BJ (cell line): ENCODE data around the gene KRTAP20-2. TPM values are rescaled to one million over a fixed set of nuclear protein-coding genes. Genes with fewer than 3 reads are reported as not detected.

ENCODE experiments used
- CTCF ChIA-PET: fragments of 350-600 bp; formaldehyde crosslinking; extraction: SDS; loops from one replicate; lab custom pipeline; 2021; ENCODE audit warnings: antibody characterized with exemption, inconsistent platforms; lab: Yijun Ruan, JAX
- POLR2A ChIA-PET: fragments of 300-600 bp; sonication (Branson Sonifier 250); formaldehyde crosslinking; extraction: SDS; loops from one replicate; lab custom pipeline; 2021; ENCODE audit warnings: antibody characterized with exemption; lab: Charles Lee
- DNase-seq: peaks from one replicate; pipeline ENCODE4 v3.0.0-alpha.2; 2011; ENCODE audit warnings: low read depth
- H3K27me3 ChIP-seq: 2 replicates; pipeline ENCODE4 v1.6.0; 2011; ENCODE audit warnings: low read length; ENCODE audit not compliant: control insufficient read depth, insufficient read depth
- H3K36me3 ChIP-seq: 2 replicates; pipeline ENCODE4 v1.5.1; 2011; ENCODE audit warnings: low read length; ENCODE audit not compliant: control insufficient read depth, insufficient read depth
- H3K4me3 ChIP-seq: 2 replicates; pipeline ENCODE4 v1.5.1; 2011; ENCODE audit warnings: low read depth, mild to moderate bottlenecking, control low read depth, low read length
- polyA minus RNA-seq: library from RNA; depleted of rRNA, polyadenylated mRNA; stranded (reverse); fragments of >200 nt; gene quantifications from 2 replicates; pipeline ENCODE4 v1.2.3, GENCODE V29; 2011; rRNA and poly(A)+ RNA removed
- polyA plus RNA-seq: library from polyadenylated mRNA; depleted of rRNA; stranded (reverse); fragments of >200 nt; gene quantifications from 2 replicates; pipeline ENCODE4 v1.2.3, GENCODE V29; 2011; rRNA removed
- TF ChIP-seq, protein P1 (sequence below): IDR thresholded peaks from 2 replicates; pipeline ENCODE4 v1.5.1; 2011; ENCODE audit warnings: low read depth, mild to moderate bottlenecking, control low read depth, inconsistent platforms, low read length, moderate library complexity; ENCODE audit not compliant: insufficient read depth

KRTAP20-2 gene
- polyA plus RNA-seq (not detected in 2 replicates), polyA minus RNA-seq (not detected in 2 replicates)

GRCh38 chr21:30634906-30635305 is at the start of gene KRTAP20-2:
KRTAP20-2 (plus strand) TSS chr21:30635206; CDS start chr21:30635264, 58 bp downstream.
- POLR2A ChIA-PET = no interaction called here
- CTCF ChIA-PET = no interaction called here
- H3K27me3 ChIP-seq = no peaks in the 10 kb centered on the region
- DNase-seq = no peak
- TF ChIP-seq, protein P1, sequence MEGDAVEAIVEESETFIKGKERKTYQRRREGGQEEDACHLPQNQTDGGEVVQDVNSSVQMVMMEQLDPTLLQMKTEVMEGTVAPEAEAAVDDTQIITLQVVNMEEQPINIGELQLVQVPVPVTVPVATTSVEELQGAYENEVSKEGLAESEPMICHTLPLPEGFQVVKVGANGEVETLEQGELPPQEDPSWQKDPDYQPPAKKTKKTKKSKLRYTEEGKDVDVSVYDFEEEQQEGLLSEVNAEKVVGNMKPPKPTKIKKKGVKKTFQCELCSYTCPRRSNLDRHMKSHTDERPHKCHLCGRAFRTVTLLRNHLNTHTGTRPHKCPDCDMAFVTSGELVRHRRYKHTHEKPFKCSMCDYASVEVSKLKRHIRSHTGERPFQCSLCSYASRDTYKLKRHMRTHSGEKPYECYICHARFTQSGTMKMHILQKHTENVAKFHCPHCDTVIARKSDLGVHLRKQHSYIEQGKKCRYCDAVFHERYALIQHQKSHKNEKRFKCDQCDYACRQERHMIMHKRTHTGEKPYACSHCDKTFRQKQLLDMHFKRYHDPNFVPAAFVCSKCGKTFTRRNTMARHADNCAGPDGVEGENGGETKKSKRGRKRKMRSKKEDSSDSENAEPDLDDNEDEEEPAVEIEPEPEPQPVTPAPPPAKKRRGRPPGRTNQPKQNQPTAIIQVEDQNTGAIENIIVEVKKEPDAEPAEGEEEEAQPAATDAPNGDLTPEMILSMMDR = no peak
- H3K36me3 ChIP-seq = no peaks in the 10 kb centered on the region
- H3K4me3 ChIP-seq = no peak within 1 kb of the TSS

DNA sequence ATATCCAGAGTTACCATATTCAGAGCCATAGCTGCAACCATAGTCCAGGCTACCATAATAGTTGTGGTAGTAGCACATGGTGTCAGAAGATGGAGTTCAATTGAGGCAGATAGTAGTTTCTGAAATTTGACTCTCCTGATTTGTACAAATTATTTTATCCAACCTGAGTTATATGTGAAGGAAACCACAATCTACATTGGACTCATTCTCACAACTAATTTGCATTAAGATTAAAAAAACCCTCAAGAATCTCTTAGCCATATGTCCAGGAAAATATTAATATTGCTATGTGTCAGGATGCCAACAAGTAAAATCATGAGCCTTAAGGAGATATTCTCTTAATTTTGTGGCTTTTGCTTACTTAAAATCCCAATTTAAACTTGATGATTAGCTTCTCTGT is 44.7 kb upstream of the KRTAP20-2 start, which contains the start of gene KRTAP22-2:
Gene KRTAP22-2 (minus strand): TSS at position 101 of the 400 bp plus-strand sequence.
- TF ChIP-seq, protein P1 = no peak
- no peak for DNase-seq
- ChIA-PET CTCF (no interaction called here), POLR2A (no interaction called here)
- no peak within 1 kb of the TSS for H3K4me3 ChIP-seq
- no peaks in the 10 kb centered on the region for H3K36me3 ChIP-seq
- H3K27me3 ChIP-seq = no peaks in the 10 kb centered on the region

GRCh38 chr21:30592140-30592539 is 42.9 kb upstream of the KRTAP20-2 start, which contains the start of gene KRTAP6-3:
KRTAP6-3 (plus strand) TSS chr21:30592440; CDS start chr21:30592446, 6 bp downstream.
- CTCF ChIA-PET = no interaction called here
- TF ChIP-seq, protein P1 = no peak
- no peak for DNase-seq
- POLR2A ChIA-PET = no interaction called here
- Histone ChIP-seq H3K36me3 (no peaks in the 10 kb centered on the region), H3K27me3 (no peaks in the 10 kb centered on the region), H3K4me3 (no peak within 1 kb of the TSS)

DNA sequence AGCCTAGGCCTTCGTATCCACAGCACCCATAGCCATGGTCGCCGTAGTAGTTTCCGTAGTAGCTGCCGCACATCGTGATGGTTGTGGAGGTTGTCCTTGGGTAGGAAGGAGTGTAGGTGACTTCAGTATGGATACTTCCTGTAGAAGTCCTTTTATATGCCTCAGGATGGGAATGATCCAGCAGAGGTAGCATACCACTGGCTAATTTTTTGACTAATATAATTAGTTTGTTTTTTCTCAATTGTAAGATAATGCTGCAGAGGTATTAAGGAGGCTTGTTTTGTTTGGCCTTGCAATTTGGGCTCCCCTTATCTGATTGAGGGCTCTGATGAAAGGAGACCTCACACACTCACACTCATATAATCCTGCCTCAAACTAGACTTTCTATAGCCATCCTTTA is 36.2 kb upstream of the KRTAP20-2 start, which contains the start of gene KRTAP6-2:
Gene KRTAP6-2 (minus strand): TSS at position 101 of the 400 bp plus-strand sequence. CDS start 28 bp downstream, at position 73.
- TF ChIP-seq, protein P1 = no peak
- no peak within 1 kb of the TSS for H3K4me3 ChIP-seq
- no peak for DNase-seq
- H3K36me3 ChIP-seq = no peaks in the 10 kb centered on the region
- ChIA-PET POLR2A (no interaction called here), CTCF (no interaction called here)
- H3K27me3 ChIP-seq = no peaks in the 10 kb centered on the region

GRCh38 chr21:30600787-30601186 is 34.2 kb upstream of the KRTAP20-2 start, which contains the start of gene KRTAP22-1:
KRTAP22-1 (plus strand) TSS chr21:30601087.
- CTCF ChIA-PET = no interaction called here

More at GRCh38 chr21:30600787-30601186, 34.2 kb upstream of the KRTAP20-2 start, which contains the start of gene KRTAP22-1:
- POLR2A ChIA-PET = no interaction called here
- no peak for DNase-seq
- TF ChIP-seq, protein P1 = no peak
- no peaks in the 10 kb centered on the region for H3K27me3 ChIP-seq
- no peaks in the 10 kb centered on the region for H3K36me3 ChIP-seq
- H3K4me3 ChIP-seq = no peak within 1 kb of the TSS
